OCI-LY7 (cell line): ENCODE measurements around the gene NME7.

Experiments used
- CTCF ChIP-seq: fragments of 200-600 bp; sonication (generic); conservative IDR thresholded peaks from 2 replicates; pipeline ENCODE4 v1.5.1; 2014; ENCODE audit warnings: mild to moderate bottlenecking, antibody characterized with exemption, low read length, moderate library complexity, mixed read lengths
- EZH2phosphoT487 ChIP-seq: fragments of 200-600 bp; sonication (generic); IDR thresholded peaks from 2 replicates; pipeline ENCODE4 v1.6.1; 2018; ENCODE audit warnings: low read depth, borderline replicate concordance, mild to moderate bottlenecking, mixed run types, antibody characterized with exemption, low read length, moderate library complexity, mixed read lengths

GRCh38 chr1:169308313-169309039 lies 59.1 kb downstream of the NME7 start:
- TF ChIP-seq CTCF (no peak), EZH2phosphoT487 (no peak)
